NCI-H2107 (cell line): ENCODE results near the gene FA2H.
A peak's percentile ranks its signal among the peaks of the same experiment; 100 is the strongest.
"Not testable (repeated sequence)": the region's sequence is repeated elsewhere in the genome, so short reads cannot be mapped to it uniquely, and the experiment has no call there.

Source experiments
- DNase-seq: peaks from one replicate; lab custom pipeline; 2025; lab: John Stamatoyannopoulos, UW

FA2H gene, protein sequence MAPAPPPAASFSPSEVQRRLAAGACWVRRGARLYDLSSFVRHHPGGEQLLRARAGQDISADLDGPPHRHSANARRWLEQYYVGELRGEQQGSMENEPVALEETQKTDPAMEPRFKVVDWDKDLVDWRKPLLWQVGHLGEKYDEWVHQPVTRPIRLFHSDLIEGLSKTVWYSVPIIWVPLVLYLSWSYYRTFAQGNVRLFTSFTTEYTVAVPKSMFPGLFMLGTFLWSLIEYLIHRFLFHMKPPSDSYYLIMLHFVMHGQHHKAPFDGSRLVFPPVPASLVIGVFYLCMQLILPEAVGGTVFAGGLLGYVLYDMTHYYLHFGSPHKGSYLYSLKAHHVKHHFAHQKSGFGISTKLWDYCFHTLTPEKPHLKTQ

DNA sequence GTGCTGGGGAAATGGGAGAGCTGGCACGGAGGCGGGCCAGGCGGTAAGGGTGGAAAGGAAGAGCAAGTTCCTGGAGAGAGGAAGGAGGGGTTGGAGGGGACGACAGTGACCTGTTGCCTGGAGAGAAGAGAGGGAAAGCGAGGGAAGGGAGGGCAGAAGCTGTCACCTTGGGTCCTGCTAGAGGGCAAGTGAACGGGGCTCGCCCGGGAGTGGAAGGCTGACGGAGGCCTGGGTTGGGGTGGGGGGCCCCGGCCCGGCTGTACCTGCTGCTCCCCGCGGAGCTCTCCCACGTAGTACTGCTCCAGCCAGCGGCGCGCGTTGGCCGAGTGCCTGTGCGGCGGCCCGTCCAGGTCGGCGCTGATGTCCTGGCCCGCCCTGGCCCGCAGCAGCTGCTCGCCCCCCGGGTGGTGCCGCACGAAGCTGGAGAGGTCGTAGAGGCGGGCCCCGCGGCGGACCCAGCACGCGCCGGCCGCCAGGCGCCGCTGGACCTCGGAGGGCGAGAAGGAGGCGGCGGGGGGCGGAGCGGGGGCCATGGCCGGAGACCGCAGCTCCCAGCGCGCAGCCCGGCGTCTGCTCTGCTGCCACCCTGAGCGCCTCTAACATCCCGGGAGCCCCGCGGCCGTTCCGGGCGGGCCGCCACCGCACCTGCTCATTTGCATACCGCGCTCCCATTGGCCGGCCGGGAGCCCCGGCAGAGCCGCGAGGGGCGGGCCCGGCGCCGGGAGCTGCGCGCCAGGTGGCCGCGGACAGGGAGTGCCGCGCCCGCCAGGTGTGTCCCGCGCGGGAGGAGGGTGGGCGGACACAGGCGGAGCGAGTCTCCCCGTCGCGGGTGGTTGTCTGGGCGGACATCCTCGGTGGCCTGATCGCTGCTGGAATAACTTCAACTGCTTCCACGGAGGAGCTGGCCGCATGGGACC is at the start of gene FA2H:
TSS of gene FA2H (minus strand) at position 598 of the 917 bp plus-strand sequence. CDS start at position 533, 65 bp downstream.
- peak; percentile 75 for DNase-seq

DNA sequence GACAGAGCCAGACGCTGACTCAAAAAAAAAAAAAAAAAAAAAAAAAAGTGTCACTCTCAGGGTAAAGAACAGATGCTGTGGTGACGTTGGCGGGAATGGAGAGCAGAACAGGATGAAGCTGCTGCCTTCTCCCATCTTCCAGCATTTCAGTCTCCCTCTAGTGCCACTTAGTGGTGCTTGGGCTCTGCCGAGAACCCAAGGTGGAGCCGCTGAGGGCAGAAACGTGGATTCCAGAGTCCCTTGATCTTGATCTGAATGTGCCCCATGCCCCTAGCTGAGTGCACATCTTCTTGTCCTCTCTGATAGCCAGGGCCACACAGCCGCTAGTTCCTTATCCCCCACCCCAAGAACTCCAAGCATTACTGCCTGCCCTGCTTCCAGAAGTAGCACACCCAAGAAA is 43.2 kb upstream of the FA2H start:
- no peak for DNase-seq

DNA sequence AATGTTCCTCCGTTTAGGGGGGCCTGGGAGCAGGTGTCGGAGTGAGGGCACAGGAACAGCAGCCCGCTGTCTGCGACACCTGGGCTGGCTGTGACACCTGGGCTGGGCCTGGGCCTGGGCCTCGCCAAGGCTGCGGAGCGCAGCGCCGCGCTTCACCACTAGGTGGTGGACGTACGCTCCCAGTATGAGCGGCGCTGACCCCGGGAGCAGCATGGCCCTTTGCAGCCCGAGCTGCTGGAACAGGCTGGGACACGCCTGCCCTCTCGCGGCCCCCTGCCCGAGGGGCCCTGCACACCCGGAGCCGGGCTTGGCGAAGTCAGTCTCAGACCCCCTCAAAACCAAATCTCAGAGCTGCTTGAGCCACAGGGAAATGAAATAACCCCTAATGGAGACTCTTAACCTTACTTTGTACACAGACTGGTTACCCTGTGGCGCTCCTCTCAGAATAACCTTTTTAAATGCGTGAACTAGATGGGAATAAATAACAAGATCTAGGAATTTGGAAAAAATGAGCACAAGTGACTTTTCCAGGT is 38.6 kb upstream of the FA2H start:
- DNase-seq = peak; percentile 43

DNA sequence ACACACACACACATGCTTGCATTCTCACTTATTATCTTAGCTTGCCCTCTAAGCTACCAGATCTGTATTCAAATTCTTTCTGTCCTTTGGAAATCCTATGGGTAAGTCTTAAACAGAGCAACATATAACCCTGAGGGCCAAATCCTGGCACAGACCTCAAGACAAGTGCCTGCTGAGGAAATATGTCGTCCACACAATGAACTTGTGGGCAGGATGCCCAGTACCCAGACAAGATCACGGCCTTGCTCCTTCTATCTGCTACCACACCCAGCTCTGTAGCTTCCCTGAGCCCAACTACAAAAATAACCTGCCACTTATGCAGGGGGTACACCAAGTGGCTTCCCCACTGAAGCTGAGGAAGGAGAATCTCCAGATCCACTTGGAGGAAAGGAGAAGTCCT is 37.3 kb upstream of the FA2H start:
- DNase-seq = no peak

DNA sequence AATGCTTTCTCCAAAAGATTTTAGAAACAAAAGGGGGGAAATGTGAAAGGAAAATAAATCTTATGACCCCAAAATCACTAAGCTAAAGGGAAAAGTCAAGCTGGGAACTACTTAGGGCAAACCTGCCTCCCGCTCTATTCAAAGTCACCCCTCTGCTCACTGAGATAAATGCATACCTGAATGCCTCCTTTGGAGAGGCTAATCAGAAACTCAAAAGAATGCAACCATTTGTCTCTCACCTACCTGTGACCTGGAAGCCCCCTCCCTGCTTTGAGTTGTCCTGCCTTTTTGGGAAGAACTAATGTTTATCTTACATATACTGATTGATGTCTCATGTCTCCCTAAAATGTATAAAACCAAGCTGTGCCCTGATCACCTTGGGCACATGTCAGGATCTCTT is 36.6 kb upstream of the FA2H start:
- not testable (repeated sequence) for DNase-seq

DNA sequence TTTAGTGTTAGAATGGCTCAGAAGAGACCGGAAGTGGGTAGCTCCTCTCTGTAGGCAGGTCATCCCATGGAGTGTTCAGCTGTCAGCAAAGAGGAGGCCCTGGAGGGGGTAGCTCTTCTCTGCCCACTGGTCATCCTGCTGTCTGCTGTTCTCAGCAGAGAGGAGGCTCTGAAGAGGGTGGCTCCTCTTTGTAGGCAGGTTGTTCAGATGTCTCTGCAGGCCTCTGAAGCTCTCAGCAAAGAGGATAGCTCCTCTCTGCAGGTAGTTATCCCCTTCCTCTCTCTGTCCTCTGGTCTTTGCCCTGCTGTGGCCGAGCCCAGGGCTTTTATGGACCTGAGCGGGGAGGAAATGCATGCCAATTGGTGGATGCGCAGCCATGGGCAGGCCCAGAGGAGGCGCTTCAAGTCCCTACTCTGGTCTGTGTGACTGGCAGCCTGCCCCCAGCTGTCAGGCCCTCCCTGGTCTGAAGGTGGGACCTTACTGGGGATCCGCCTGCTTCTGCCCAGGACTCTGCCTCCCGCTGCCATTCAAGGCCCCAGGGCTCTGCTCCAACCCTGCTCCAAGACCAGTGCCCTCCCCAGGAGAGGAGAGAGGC is 32.5 kb upstream of the FA2H start:
- DNase-seq = no peak

DNA sequence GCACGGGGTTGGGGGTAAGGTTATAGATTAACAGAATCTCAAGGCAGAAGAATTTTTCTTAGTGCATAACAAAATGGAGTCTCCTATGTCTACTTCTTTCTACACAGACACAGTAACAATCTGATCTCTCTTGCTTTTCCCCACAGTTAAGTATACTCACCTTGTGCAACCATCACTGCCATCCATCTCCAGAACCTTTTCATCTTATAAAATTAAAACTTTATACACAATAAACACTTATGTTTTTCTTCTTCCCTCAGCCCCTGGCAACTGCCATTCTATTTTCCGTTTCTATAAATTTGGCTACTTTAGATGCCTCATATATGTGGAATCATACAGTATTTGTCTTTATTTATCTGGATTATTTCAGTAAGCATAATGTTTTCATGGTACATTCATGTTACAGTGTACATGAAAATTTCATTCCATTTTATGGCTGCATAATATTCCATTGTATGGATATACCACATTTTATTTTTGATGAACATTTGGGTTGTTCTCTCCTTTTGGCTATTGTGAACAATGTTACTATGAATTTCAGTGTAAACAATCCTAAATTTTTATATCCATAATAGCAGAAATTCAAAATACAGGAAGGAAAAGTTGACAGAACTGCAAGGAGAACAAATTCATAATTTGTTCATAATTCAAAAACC is 25.7 kb upstream of the FA2H start:
- DNase-seq = no peak

DNA sequence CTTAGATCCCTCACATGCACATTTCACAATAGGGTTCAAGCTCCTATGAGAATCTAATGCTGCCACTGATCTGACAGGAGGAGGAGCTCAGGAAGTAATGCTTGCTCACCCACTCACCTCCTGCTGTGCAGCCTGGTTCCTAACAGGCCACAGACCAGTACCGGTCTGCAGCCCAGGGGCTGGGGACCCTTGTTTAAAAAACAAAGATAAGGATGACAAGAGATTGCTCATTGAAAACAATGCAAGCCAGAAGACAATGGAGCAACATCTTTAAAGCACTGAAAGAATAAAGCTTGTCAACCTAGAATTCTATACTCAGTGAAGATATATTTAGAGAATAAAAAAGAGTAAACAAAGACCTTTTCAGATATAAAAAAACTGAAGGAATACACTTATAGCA is 22.8 kb upstream of the FA2H start:
- DNase-seq = no peak

DNA sequence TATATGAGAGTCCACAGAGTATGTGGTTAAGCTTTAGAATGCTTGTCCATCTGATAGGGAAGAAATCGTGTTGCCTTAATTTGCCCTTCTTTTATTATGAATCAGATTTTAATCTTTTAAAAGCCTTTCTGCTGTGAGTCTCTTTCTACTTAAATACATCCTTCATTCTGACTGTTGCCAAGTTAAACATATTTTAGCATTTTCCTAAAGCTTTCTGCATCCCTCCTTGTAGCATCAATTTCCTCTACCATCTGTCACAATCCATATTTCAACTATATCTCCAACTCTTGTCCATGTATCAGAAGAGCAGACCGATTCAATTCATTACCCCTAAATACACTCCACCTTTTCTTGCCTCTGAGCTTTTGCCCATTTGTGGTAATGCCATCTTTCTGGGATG is 20.5 kb upstream of the FA2H start:
- no peak for DNase-seq

DNA sequence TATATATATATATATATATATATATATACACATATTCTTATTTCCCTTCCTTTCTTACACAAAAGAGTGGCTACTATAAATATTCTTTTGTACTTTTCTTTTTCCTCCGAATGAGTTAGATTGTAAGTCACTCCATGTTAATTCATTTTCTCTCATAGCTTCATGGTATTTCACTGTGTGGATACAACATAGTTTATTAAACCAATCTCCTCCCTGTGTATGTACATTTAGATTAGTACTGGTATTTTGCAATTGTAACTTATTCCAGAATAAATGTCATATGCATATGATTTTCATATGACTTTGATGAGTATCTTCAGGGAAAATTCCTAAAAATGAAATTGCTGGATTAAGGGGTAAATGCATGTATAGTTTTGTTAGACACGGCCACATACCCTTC is 20.0 kb upstream of the FA2H start:
- DNase-seq = no peak

DNA sequence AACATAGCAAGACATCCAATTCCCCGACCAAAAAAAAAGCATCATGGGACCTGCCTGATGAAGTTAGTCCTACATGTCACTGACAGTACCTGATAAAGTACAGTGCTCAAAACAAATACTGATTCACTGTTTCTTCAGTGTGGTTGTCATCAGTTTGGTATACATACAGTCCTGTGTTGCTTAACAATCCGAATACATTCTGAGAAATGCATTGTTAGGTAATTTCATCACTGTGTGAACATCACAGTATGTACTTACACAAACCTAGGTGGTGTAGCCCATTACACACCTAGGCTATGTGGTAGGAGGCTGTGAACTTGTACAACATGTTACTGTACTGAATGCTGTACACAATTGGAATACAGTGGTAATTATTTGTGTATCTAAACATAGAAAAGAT is 19.0 kb upstream of the FA2H start:
- DNase-seq = no peak

DNA sequence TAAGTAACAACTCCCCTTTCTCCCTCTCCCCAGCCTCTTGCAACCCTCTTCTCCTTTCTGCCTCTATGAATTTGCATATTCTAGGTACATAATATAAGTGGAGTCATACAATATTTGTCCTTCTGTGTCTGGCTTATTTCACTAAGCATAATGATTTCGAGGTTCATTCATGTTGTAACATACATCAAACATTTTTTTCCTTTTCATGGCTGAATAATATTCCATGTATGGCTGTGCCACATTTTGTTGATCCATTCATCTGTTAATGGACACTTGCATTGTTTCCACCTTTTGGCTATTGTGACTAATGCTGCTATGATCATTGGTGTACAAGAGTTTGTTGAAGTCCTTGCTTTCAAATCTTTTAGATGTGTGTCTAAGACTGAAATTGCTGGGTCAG is 17.6 kb upstream of the FA2H start:
- no peak for DNase-seq

DNA sequence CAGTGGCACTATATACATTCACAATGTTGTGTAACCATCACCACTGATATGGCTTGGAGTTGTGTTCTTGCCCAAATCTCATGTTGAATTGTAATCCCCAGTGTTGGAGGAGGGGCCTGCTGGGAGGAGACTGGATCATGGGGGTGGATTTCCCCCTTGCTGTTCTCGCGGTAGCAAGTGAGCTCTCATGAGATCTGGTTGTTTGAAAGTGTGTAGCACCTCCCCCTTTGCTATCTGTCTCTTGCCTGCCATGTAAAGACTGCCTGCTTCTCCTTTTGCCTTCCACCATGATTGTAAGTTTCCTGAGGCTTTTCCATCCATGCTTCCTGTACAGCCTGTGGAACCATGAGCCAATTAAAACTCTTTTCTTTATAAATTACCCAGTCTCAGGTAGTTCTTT is 17.1 kb upstream of the FA2H start:
- DNase-seq = not testable (repeated sequence)

DNA sequence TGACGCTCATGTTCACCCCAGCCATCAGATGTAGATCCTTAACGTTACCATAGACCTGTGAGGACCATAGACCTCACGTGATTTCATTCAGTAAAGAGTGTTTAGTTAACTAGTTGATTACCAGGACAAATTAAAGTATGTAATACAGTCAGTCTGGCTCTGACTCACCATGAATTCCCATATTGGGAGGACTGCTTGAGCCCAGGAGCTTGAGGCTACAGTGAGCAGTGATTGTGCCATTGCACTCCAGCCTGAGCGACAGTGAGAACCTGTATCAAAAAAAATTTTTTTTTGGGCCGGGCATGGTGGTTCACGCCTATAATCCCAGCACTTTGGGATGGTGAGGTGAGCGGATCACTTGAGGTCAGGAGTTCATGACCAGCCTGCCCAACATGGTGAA is 13.5 kb upstream of the FA2H start:
- no peak for DNase-seq

DNA sequence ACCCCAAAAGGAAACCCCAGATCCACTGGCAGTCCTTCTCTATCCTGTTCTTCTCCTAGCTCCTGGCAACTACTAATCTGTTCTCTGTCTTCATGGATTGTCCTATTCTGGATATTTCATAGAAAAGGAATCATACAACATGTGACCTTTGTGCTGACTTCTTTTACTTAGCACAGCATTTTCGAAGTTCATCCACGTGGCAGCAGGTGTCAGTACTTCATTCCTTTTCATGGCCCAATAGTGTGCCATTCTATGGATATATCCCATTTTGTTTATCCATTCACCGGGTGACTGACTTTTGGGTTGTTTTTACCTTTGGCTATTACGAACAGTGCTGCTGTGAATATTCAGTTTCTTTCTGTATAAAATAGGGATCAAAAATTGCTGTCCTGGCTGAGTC is 10.4 kb upstream of the FA2H start:
- DNase-seq = no peak

DNA sequence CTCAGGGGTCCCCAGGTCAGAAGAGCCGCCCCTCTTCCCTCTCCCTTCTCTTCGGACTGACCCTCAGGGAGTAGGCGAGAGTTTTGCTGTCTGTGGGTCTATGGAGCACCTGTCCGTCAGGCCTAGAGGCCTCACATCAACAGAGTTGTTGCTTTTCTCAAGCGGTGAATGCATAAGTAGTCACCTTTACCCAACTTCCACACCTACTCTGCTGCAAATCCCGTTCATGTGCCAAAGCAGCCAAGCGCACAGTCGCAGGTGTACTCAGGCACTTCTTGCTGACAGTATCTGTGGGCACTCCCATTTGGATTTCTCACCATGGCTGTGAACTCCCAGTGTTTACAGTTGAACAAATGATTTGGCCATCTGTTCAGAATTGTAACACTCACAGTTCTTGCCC is 4.0 kb upstream of the FA2H start:
- DNase-seq = no peak

DNA sequence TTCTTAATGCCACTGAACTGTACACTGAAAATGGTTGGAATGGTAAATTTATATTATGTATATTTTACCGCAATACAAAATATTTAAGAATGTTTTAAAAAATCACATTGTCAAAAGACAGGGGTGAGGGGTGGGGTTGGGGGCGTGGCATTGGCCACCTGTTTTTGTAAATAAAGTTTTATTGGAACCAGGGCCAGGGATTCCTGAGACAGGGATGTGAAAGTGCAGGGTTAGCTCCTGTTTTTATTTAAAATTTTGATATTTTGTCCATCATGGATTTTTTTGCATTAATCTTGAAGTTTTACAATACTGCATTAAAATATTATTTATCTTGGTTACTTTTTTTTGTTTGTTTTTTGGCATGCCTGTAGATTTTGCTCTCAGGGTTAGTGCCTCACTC is 2.3 kb upstream of the FA2H start:
- no peak for DNase-seq

DNA sequence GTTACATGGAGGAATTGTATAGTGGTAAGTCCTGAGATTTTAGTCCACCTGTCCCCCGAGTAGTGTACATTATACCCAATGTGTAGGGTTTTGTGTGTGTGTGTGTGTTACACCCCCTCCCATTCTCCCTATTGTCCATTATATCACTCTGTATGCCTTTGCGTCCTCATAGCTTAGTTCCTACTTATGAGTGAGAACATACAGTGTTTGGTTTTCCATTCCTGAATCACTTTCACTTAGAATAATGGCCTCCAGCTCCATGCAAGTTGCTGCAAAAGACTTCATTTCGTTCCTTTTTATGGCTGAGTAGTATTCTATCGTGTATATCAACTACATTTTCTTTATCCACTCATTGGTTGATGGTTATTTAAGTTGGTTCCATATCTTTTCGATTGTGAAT is 635 bp upstream of the FA2H start:
- no peak for DNase-seq

DNA sequence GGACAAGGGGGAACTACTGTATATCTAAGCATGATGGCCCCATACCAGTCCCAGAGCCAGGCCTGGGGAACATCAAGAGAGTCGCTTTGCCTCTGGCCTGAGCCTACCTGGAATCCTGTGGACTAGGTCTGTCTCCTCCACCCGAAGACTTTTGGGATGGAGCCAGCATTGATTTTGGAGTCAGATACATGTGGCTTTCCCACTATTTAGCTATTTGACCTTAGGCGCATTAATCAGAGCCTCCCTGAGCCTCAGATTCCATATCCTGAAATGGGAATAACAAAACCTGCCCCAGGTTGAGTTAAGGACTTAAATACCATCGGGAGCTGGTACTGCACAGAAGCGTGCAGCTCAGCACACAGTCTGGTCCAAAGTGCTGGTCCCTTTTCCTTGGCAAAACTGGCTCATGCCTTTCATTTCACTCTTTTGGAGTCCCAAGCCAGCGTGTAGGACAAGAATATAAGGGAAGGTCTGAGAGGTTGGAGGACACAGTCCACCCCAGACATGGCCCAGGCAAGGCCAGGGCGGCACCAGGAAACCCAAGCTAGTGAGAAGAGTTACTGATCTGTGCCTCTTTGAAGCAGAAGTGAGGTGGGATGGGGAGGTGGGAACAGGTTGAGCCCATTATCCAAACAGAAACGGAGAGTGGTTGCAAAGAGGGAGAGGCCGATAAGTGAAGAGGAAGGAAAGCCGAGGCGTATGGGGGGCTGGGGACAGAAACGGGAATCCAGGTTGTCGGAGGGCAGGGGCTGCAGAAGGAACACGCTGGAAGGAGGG is 986 bp downstream of the FA2H start:
- DNase-seq = no peak

DNA sequence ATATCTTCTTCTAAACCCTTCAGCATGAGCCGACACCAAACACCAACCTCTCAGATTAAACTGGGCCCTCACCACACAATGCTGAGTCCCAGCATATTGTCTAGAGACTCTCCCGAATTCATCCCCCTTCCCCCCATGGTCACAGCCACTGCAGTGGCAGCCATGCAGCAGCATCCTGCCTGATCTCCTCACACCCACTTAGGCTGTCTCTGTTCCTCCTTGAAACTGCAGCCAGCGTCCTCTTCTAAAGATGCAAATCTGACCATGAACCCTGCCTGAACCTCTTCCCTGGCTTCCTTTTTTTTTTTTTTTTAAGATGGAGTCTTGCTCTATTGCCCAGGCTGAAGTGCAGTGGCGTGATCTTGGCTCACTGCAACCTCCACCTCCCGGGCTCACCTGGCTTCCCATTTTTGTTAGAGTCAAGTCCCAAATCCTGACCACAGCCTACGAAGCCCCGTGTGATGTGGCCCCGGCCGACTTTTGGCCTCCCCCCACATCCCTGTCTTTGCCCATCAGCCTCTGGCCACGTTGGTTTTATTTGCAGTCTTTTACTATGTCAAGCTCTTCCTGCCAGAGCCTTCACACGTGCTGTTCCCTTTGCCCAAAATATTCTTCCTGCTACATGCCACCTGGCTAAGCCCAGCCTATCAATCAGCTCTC is 2.8 kb downstream of the FA2H start:
- no peak for DNase-seq
